H9 (cell line): Measurements from ENCODE around the gene TLL2. TPM values are rescaled to one million over a fixed set of nuclear protein-coding genes. Genes with fewer than 3 reads are reported as not detected.

Source experiments
- DNase-seq: peaks from one replicate; pipeline ENCODE4 v3.0.0-alpha.2; 2017
- H2AFZ ChIP-seq: one replicate; pipeline ENCODE4 v1.6.1; 2013; ENCODE audit warnings: mild to moderate bottlenecking, low read length, control low read depth, moderate library complexity
- H2AK5ac ChIP-seq: 2 replicates; pipeline ENCODE4 v1.6.1; 2013; ENCODE audit warnings: low read length, control low read depth, mixed read lengths; ENCODE audit not compliant: insufficient read length
- H2BK120ac ChIP-seq: one replicate; pipeline ENCODE4 v1.6.1; 2013; ENCODE audit warnings: low read depth, mild to moderate bottlenecking, low read length, control low read depth, inconsistent platforms; ENCODE audit not compliant: poor library complexity, severe bottlenecking
- H2BK12ac ChIP-seq: 2 replicates; pipeline ENCODE4 v1.6.1; 2013; ENCODE audit warnings: low read length, control low read depth, mixed read lengths, low read depth; ENCODE audit not compliant: insufficient read length
- H2BK15ac ChIP-seq: 2 replicates; pipeline ENCODE4 v1.6.1; 2013; ENCODE audit warnings: low read depth, low read length, control low read depth
- H2BK20ac ChIP-seq: one replicate; pipeline ENCODE4 v1.6.1; 2013; ENCODE audit warnings: low read depth, mild to moderate bottlenecking, low read length, control low read depth, inconsistent platforms; ENCODE audit not compliant: poor library complexity, severe bottlenecking
- H2BK5ac ChIP-seq: 2 replicates; pipeline ENCODE4 v1.6.1; 2013; ENCODE audit warnings: low read length, control low read depth, mixed read lengths; ENCODE audit not compliant: insufficient read length
- H3K14ac ChIP-seq: 2 replicates; pipeline ENCODE4 v1.6.1; 2013; ENCODE audit warnings: low read length, control low read depth; ENCODE audit not compliant: insufficient read depth
- H3K18ac ChIP-seq: 2 replicates; pipeline ENCODE4 v1.6.1; 2013; ENCODE audit warnings: low read depth, mild to moderate bottlenecking, mixed read lengths, low read length, control low read depth; ENCODE audit not compliant: insufficient read length
- H3K23ac ChIP-seq: 2 replicates; pipeline ENCODE4 v1.6.1; 2013; ENCODE audit warnings: low read length, control low read depth, mixed read lengths, low read depth; ENCODE audit not compliant: insufficient read length
- H3K23me2 ChIP-seq: 2 replicates; pipeline ENCODE4 v1.6.1; 2013; ENCODE audit warnings: low read depth, mild to moderate bottlenecking, mixed read lengths, low read length, control low read depth; ENCODE audit not compliant: insufficient read length, poor library complexity, severe bottlenecking
- H3K27ac ChIP-seq: 2 replicates; pipeline ENCODE4 v1.5.1; 2013; ENCODE audit warnings: low read length, control low read depth, mixed read lengths, low read depth; ENCODE audit not compliant: insufficient read length
- H3K27me3 ChIP-seq: 2 replicates; pipeline ENCODE4 v1.6.1; 2013; ENCODE audit warnings: low read length, control low read depth, inconsistent platforms; ENCODE audit not compliant: insufficient read depth
- H3K4ac ChIP-seq: 2 replicates; pipeline ENCODE4 v1.6.1; 2013; ENCODE audit warnings: low read depth, mild to moderate bottlenecking, control low read depth, inconsistent platforms, low read length, moderate library complexity
- H3K4me1 ChIP-seq: 2 replicates; pipeline ENCODE4 v1.6.1; 2013; ENCODE audit warnings: low read length, control low read depth, inconsistent platforms; ENCODE audit not compliant: insufficient read depth
- H3K4me2 ChIP-seq: 2 replicates; pipeline ENCODE4 v1.6.1; 2013; ENCODE audit warnings: low read length, control low read depth, mixed read lengths; ENCODE audit not compliant: insufficient read length, insufficient read depth
- H3K56ac ChIP-seq: 2 replicates; pipeline ENCODE4 v1.6.1; 2013; ENCODE audit warnings: low read depth, mild to moderate bottlenecking, mixed read lengths, low read length, control low read depth; ENCODE audit not compliant: insufficient read length
- H3K79me1 ChIP-seq: 2 replicates; pipeline ENCODE4 v1.6.1; 2013; ENCODE audit warnings: low read depth, mild to moderate bottlenecking, moderate library complexity, low read length, control low read depth, inconsistent platforms; ENCODE audit not compliant: insufficient read depth, poor library complexity, severe bottlenecking
- H3K79me2 ChIP-seq: 2 replicates; pipeline ENCODE4 v1.6.1; 2013; ENCODE audit warnings: low read length, control low read depth, inconsistent platforms; ENCODE audit not compliant: insufficient read depth
- H3K9ac ChIP-seq: 2 replicates; pipeline ENCODE4 v1.6.1; 2013; ENCODE audit warnings: low read length, control low read depth, mixed read lengths; ENCODE audit not compliant: insufficient read length; ENCODE audit errors: extremely low read depth
- H3K9me3 ChIP-seq: one replicate; pipeline ENCODE4 v1.6.1; 2013; ENCODE audit warnings: low read depth, low read length, inconsistent platforms; ENCODE audit not compliant: control insufficient read depth
- H3T11ph ChIP-seq: one replicate; pipeline ENCODE4 v1.6.1; 2013; ENCODE audit warnings: mild to moderate bottlenecking, low read length, control low read depth, inconsistent platforms
- H4K20me1 ChIP-seq: one replicate; pipeline ENCODE4 v1.6.1; 2013; ENCODE audit not compliant: control insufficient read depth, insufficient read length, insufficient read depth
- H4K5ac ChIP-seq: 2 replicates; pipeline ENCODE4 v1.6.1; 2013; ENCODE audit warnings: low read depth, mild to moderate bottlenecking, mixed read lengths, low read length, control low read depth; ENCODE audit not compliant: insufficient read length
- H4K8ac ChIP-seq: replicated peaks from 2 replicates; pipeline ENCODE4 v1.6.1; 2013; ENCODE audit warnings: low read length, control low read depth, mixed read lengths, low read depth; ENCODE audit not compliant: insufficient read length
- H4K91ac ChIP-seq: 2 replicates; pipeline ENCODE4 v1.6.1; 2013; ENCODE audit warnings: low read depth, mild to moderate bottlenecking, moderate library complexity, mixed read lengths, low read length, control low read depth; ENCODE audit not compliant: insufficient read length
- H3K27ac Mint-ChIP-seq, 3 experiments: 2 replicates in 2 of 3; 3 replicates in 1 of 3; pipeline ENCODE4 v1.8.0; 2020 to 2021; ENCODE audit warnings: mixed read lengths in 3 of 3, mild to moderate bottlenecking in 1 of 3, moderate library complexity in 1 of 3
- H3K27me3 Mint-ChIP-seq: 2 replicates; pipeline ENCODE4 v1.8.0; 2021; ENCODE audit warnings: low read depth, mild to moderate bottlenecking, moderate library complexity, mixed read lengths
- H3K36me3 Mint-ChIP-seq, 3 experiments: 2 replicates in 2 of 3; 3 replicates in 1 of 3; pipeline ENCODE4 v1.8.0; 2020 to 2021; ENCODE audit warnings: low read depth in 3 of 3, mixed read lengths in 3 of 3; ENCODE audit not compliant: insufficient read depth in 1 of 3
- H3K4me1 Mint-ChIP-seq, 2 experiments: 2 replicates each; pipeline ENCODE4 v1.8.0; 2020; ENCODE audit warnings: mixed read lengths in 2 of 2
- H3K4me3 Mint-ChIP-seq, 2 experiments: 2 replicates in 1 of 2; 3 replicates in 1 of 2; pipeline ENCODE4 v1.8.0; 2020 to 2021; ENCODE audit warnings: mild to moderate bottlenecking in 2 of 2, mixed read lengths in 2 of 2, moderate library complexity in 1 of 2
- H3K9me3 Mint-ChIP-seq, 2 experiments: 2 replicates in 1 of 2; 3 replicates in 1 of 2; pipeline ENCODE4 v1.8.0; 2020; ENCODE audit warnings: mild to moderate bottlenecking in 2 of 2, mixed read lengths in 2 of 2, moderate library complexity in 1 of 2
- CTCF ChIP-seq: fragments of 200-600 bp; sonication (generic); conservative IDR thresholded peaks from 3 replicates; pipeline ENCODE4 v1.8.0; 2021; ENCODE audit warnings: antibody characterized with exemption, mild to moderate bottlenecking
- WGBS: extraction: QIAGEN DNeasy Blood & Tissue Kit; methylation state at CpG from one replicate; pipeline ENCODE4 v1.1.7; 2013; ENCODE audit warnings: missing lambda C conversion rate, low lambda C conversion rate, mixed read lengths; ENCODE audit not compliant: insufficient read length; ENCODE audit errors: extremely low coverage; 5-methylcytosine and 5-hydroxymethylcytosine counted together
- total RNA-seq: library from RNA; stranded (reverse); gene quantifications from 2 replicates; pipeline ENCODE4 v1.2.1, GENCODE V29; 2021

The TLL2 gene
- total RNA-seq, 1 experiment from 2014 or later: 1.4 TPM

GRCh38 chr10:96387601-96388000 is 126.1 kb downstream of the TLL2 start:
- Histone ChIP-seq H3T11ph (no peak overlapping the region), H3K9me3 (no peaks in the 10 kb centered on the region), H2BK15ac (no peak overlapping the region), H3K27ac (no peak overlapping the region), H3K4ac (no peak overlapping the region), H2BK20ac (no peak overlapping the region), H4K8ac (no peak overlapping the region), H2BK5ac (no peak overlapping the region), H3K79me2 (no peaks in the 10 kb centered on the region), H3K9ac (no peak overlapping the region), H4K91ac (no peak overlapping the region), H2AFZ (no peak overlapping the region), H4K5ac (no peak overlapping the region), H3K27me3 (no peaks in the 10 kb centered on the region), H4K20me1 (no peaks in the 10 kb centered on the region), H3K56ac (no peak overlapping the region), H2BK12ac (no peak overlapping the region), H3K23me2 (no peaks in the 10 kb centered on the region), H2BK120ac (no peak overlapping the region), H3K4me1 (no peaks in the 10 kb centered on the region), H2AK5ac (no peak overlapping the region), H3K18ac (no peak overlapping the region), H3K14ac (no peak overlapping the region), H3K4me2 (no peak overlapping the region), H3K79me1 (no peaks in the 10 kb centered on the region), H3K23ac (no peak overlapping the region)
- no peak for TF ChIP-seq CTCF
- H3K36me3 Mint-ChIP-seq: no peaks in the 10 kb centered on the region
- no CpG with 5 or more reads among the region's 7 CpGs for WGBS
- peaks cover 7% of the 10 kb centered on the region for H3K27me3 Mint-ChIP-seq
- no peak overlapping the region for H3K4me3 Mint-ChIP-seq
- no peak overlapping the region for H3K27ac Mint-ChIP-seq
- H3K9me3 Mint-ChIP-seq: no peaks in the 10 kb centered on the region; a peak in 1 of 5 replicates
- H3K4me1 Mint-ChIP-seq: no peaks in the 10 kb centered on the region
- DNase-seq: no peak
